ENCODE measurements around the gene PLCG2. TPM values are rescaled to one million over a fixed set of nuclear protein-coding genes. Genes with fewer than 3 reads are reported as not detected.

Gene PLCG2
- total and polyA plus RNA-seq, 9 donors: 3.3 to 16.4 (median 5.6) TPM

- intact Hi-C loops (cut with DNase I): no loop called here
These were observed 117.8 kb downstream of the PLCG2 start for GRCh38 chr16:81896902-81897301.

GRCh38 chr16:81899601-81900000 lies 120.5 kb downstream of the PLCG2 start:
- Histone ChIP-seq H3K36me3 (no peaks in the 10 kb centered on the region), H3K9me3 (no peaks in the 10 kb centered on the region), H3K27me3 (no peaks in the 10 kb centered on the region), H3K4me3 (no peak overlapping the region), H3K27ac (no peak overlapping the region), H3K4me1 (ENCODE audit: insufficient read depth) (no peaks in the 10 kb centered on the region)
- 78 to 86% (median 84%) methylated on average over 6 of the region's 6 CpGs for WGBS, 3 donors
- intact Hi-C loops (cut with DNase I): no loop called here
- no peak for DNase-seq
- TF ChIP-seq CTCF (IDR thresholded peaks at IDR 0.05) (no peak), EP300 (IDR thresholded peaks at IDR 0.05) (no peak), POLR2A (IDR thresholded peaks at IDR 0.05) (no peak)

More at GRCh38 chr16:81896902-81897301, 117.8 kb downstream of the PLCG2 start:
- no peak overlapping the region for H3K27ac ChIP-seq
- no peak overlapping the region for H3K4me3 ChIP-seq
- no peaks in the 10 kb centered on the region for H3K27me3 ChIP-seq
- H3K4me1 ChIP-seq (ENCODE audit: insufficient read depth): no peaks in the 10 kb centered on the region
- whole genome bisulfite sequencing, 3 donors: 70 to 80% (median 76%) methylated on average over 3 of the region's 3 CpGs
- no peaks in the 10 kb centered on the region for H3K36me3 ChIP-seq
- no peak for DNase-seq
- H3K9me3 ChIP-seq: no peaks in the 10 kb centered on the region
- TF ChIP-seq EP300 (IDR thresholded peaks at IDR 0.05) (no peak), POLR2A (IDR thresholded peaks at IDR 0.05) (no peak), CTCF (IDR thresholded peaks at IDR 0.05) (no peak)

GRCh38 chr16:81900014-81900413 lies 120.9 kb downstream of the PLCG2 start:
- no peaks in the 10 kb centered on the region for H3K36me3 ChIP-seq
- DNase-seq: no peak
- WGBS, 3 donors: 88 to 91% (median 90%) methylated on average over 3 of the region's 3 CpGs
- intact Hi-C loops (cut with DNase I): no loop called here
- TF ChIP-seq CTCF (IDR thresholded peaks at IDR 0.05): no peak
- no peak for TF ChIP-seq EP300 (IDR thresholded peaks at IDR 0.05)
- TF ChIP-seq POLR2A (IDR thresholded peaks at IDR 0.05): no peak
- H3K4me3 ChIP-seq: no peak overlapping the region
- no peaks in the 10 kb centered on the region for H3K4me1 ChIP-seq (ENCODE audit: insufficient read depth)
- no peaks in the 10 kb centered on the region for H3K9me3 ChIP-seq
- no peak overlapping the region for H3K27ac ChIP-seq
- no peaks in the 10 kb centered on the region for H3K27me3 ChIP-seq

GRCh38 chr16:81900456-81900855 lies 121.4 kb downstream of the PLCG2 start:
- WGBS, 3 donors: 91 to 93% (median 92%) methylated on average over 17 of the region's 17 CpGs
- no peaks in the 10 kb centered on the region for H3K36me3 ChIP-seq
- TF ChIP-seq CTCF (IDR thresholded peaks at IDR 0.05) (no peak), POLR2A (IDR thresholded peaks at IDR 0.05) (no peak), EP300 (IDR thresholded peaks at IDR 0.05) (no peak)
- H3K4me1 ChIP-seq (ENCODE audit: insufficient read depth): no peaks in the 10 kb centered on the region
- no peaks in the 10 kb centered on the region for H3K27me3 ChIP-seq
- no peak for DNase-seq
- intact Hi-C loops (cut with DNase I): no loop called here
- H3K27ac ChIP-seq: no peak overlapping the region
- no peaks in the 10 kb centered on the region for H3K9me3 ChIP-seq
- no peak overlapping the region for H3K4me3 ChIP-seq

Measured in ovary (tissue), 9 donors.